Measurements from ENCODE around the gene DSTN. TPM values are rescaled to one million over a fixed set of nuclear protein-coding genes. Genes with fewer than 3 reads are reported as not detected.
A peak's percentile ranks its signal among the peaks of the same experiment; 100 is the strongest.

DSTN gene
- total RNA-seq, 4 donors from 2014 or later: 166 to 322 (median 242) TPM

DNA sequence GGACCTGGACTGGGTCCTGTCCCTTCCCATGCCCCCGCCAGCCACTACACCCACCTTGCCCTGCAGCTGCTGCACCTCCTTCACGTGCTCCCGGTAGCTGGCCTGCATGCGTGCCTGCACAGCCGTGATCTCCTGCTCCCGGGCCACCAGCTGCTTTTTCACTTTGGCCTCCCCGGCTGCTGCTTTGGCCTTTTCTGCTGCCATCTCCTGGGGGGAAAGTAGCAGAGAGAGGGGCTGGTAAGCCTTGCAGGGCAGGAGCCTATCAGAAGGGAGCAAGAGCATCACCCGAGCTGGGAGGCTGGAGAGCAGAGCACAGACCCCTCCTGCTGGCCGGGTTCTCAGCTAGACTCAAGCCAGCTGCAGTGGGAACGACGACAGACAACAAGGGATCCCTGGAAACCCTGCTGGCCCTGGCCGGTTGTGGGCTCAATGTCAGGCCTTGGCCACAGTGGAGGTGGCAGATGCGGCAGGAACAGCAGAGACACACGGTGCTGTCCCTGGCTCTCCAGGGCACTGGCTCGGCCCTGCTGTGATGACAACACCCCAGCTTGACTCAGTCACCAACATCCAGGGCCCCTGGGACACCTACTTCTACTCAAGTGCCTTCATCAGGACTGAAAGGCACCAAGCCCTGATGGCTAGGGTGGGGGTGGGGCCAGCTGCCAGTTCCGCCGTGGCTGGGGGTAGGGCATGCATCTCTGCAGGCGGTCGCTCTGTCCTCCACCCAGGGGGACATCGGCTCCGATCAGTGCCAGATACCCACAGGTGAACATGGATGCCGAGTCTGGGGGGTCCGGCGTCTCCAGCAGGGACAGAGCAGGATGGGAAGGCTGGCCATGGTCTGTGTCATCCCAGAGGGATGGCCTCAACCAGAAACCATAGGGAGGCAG is 66.9 kb downstream of the DSTN start:
- peak overlapping the region in 1 of 4 donors; percentile 5 for H3K27ac ChIP-seq
- H3K36me3 ChIP-seq: peaks cover 0 to 76% (median 0%) of the 10 kb centered on the region in 3 donors
- no peak overlapping the region for H3K4me3 ChIP-seq
- H3K9me3 ChIP-seq: no peaks in the 10 kb centered on the region
- 51 to 80% methylated on average over 12 to 20 of the region's 24 CpGs for WGBS, 2 donors
- DNase-seq (ENCODE audit: low spot score in 2 of 2): no peak
- H3K27me3 ChIP-seq: no peaks in the 10 kb centered on the region
- H3K4me1 ChIP-seq: peaks cover 0 to 54% (median 25%) of the 10 kb centered on the region in 4 donors
- TF ChIP-seq EP300 (IDR thresholded peaks at IDR 0.05) (no peak), POLR2A (IDR thresholded peaks at IDR 0.05) (no peak)
- TF ChIP-seq, protein P1, sequence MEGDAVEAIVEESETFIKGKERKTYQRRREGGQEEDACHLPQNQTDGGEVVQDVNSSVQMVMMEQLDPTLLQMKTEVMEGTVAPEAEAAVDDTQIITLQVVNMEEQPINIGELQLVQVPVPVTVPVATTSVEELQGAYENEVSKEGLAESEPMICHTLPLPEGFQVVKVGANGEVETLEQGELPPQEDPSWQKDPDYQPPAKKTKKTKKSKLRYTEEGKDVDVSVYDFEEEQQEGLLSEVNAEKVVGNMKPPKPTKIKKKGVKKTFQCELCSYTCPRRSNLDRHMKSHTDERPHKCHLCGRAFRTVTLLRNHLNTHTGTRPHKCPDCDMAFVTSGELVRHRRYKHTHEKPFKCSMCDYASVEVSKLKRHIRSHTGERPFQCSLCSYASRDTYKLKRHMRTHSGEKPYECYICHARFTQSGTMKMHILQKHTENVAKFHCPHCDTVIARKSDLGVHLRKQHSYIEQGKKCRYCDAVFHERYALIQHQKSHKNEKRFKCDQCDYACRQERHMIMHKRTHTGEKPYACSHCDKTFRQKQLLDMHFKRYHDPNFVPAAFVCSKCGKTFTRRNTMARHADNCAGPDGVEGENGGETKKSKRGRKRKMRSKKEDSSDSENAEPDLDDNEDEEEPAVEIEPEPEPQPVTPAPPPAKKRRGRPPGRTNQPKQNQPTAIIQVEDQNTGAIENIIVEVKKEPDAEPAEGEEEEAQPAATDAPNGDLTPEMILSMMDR (IDR thresholded peaks at IDR 0.05): no peak

DNA sequence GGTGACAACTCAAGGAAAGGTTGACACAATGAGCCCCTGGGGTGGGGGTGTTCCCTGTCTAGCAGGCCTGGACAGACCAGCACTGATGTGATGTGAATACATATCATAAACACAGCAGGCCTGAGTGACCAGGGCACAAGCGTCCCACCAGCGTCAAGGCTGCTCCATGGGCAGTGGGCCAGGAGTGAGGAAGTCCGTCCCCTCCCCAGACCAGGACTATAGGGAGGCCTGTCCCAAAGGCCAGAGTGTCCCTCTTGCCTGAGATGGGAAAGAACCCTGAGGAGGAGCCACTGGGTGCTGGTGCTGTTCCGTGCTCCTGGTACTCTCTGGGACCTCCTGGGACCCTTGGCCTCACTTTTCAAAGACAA is 67.5 kb downstream of the DSTN start:
- peaks cover 0 to 59% (median 25%) of the 10 kb centered on the region in 4 donors for H3K4me1 ChIP-seq
- peaks cover 0 to 76% (median 0%) of the 10 kb centered on the region in 3 donors for H3K36me3 ChIP-seq
- H3K4me3 ChIP-seq: no peak overlapping the region
- no peaks in the 10 kb centered on the region for H3K9me3 ChIP-seq
- TF ChIP-seq EP300 (IDR thresholded peaks at IDR 0.05) (no peak), POLR2A (IDR thresholded peaks at IDR 0.05) (no peak)
- TF ChIP-seq, protein P1 (IDR thresholded peaks at IDR 0.05): no peak
- H3K27ac ChIP-seq: peak overlapping the region in 1 of 4 donors; percentile 23
- no peak for DNase-seq (ENCODE audit: low spot score in 2 of 2)
- no peaks in the 10 kb centered on the region for H3K27me3 ChIP-seq
- WGBS, 2 donors: 29% methylated on average over 1 of the region's 4 CpGs; no CpG with 5 or more reads in 1 of the 2 donors

DNA sequence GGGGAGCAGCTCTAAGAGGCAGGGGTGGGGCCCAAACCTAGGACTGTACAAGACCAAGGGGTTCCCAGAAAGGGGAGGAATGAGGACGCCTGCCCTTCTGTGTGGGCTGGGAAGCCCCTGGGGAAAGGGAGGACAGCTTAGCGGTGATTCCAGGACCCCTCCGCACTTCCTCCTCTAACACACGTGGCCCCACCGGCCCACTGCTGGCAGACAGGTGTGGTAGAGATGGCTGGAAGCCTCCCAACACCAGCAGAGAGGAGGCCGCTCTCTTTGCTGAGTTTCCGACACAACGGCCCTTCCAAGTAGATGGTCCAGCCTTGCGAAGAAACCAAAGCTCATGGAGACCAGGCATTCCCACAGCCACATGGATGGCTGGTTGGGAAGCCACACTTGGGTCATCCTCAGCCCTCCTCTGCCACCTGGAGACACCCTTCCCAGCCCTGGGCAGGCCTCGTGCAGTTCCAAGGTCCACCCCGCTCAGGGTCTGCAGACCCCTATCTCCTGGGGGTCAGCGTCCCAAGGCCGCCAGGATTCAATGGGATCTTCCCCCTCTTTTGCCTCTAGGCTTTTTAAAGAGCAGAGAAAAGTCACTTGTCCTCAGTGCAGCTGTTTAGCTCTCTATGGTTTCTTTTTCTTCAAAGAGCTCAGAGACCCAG is 68.2 kb downstream of the DSTN start:
- Histone ChIP-seq H3K27ac (peak overlapping the region in 2 of 4 donors; percentile 17 to 23), H3K36me3 (peaks cover 0 to 76% (median 0%) of the 10 kb centered on the region in 3 donors), H3K9me3 (no peaks in the 10 kb centered on the region), H3K4me1 (peaks cover 0 to 59% (median 25%) of the 10 kb centered on the region in 4 donors), H3K4me3 (no peak overlapping the region), H3K27me3 (no peaks in the 10 kb centered on the region)
- 78 to 84% methylated on average over 13 of the region's 13 CpGs for WGBS, 2 donors
- no peak for DNase-seq (ENCODE audit: low spot score in 2 of 2)
- no peak for TF ChIP-seq POLR2A (IDR thresholded peaks at IDR 0.05)
- no peak for TF ChIP-seq EP300 (IDR thresholded peaks at IDR 0.05)
- TF ChIP-seq, protein P1 (IDR thresholded peaks at IDR 0.05): no peak

DNA sequence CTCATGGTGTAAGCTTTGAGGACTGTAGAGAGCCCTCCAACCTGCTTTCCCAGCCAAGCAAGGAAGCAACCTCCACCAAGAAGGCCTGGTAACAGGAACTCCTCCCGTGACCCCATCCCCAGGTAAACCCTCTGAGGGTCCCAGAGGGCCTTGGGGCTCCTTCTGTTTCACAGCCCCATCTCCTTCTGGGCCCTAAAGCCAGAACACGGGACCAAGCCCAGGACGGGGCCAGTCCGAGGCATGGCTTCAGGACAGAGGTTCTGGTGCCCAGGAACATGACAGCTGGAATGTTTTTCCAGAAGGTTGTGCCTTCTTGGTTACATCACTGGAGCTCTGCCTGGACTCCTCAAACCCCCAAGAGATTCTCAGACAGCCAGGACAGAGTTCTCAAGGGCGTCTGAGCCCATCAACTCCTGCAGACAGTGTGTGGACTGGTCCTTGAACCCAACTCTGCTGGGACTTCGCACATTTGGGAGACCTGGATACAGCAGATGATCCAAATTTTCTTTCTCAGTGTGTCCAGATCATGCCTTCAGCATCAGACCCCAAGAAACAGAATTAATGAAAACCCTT is 69.0 kb downstream of the DSTN start:
- peaks cover 0 to 64% (median 24%) of the 10 kb centered on the region in 4 donors for H3K4me1 ChIP-seq
- no peaks in the 10 kb centered on the region for H3K27me3 ChIP-seq
- H3K27ac ChIP-seq: peak overlapping the region in 1 of 4 donors; percentile 51
- 84 to 88% methylated on average over 6 of the region's 6 CpGs for WGBS, 2 donors
- H3K4me3 ChIP-seq: no peak overlapping the region
- H3K36me3 ChIP-seq: peaks cover 0 to 69% (median 0%) of the 10 kb centered on the region in 3 donors
- no peak for TF ChIP-seq EP300 (IDR thresholded peaks at IDR 0.05)
- TF ChIP-seq POLR2A (IDR thresholded peaks at IDR 0.05): no peak
- TF ChIP-seq, protein P1 (IDR thresholded peaks at IDR 0.05): no peak
- H3K9me3 ChIP-seq: no peaks in the 10 kb centered on the region
- no peak for DNase-seq (ENCODE audit: low spot score in 2 of 2)

All from tibial nerve (tissue), 4 donors.